H9 (cell line): ENCODE results near the gene ALOX5. TPM values are rescaled to one million over a fixed set of nuclear protein-coding genes. Genes with fewer than 3 reads are reported as not detected.

Experiments used
- DNase-seq: peaks from one replicate; pipeline ENCODE4 v3.0.0-alpha.2; 2017
- H2AFZ ChIP-seq: one replicate; pipeline ENCODE4 v1.6.1; 2013; ENCODE audit warnings: mild to moderate bottlenecking, low read length, control low read depth, moderate library complexity
- H2AK5ac ChIP-seq: 2 replicates; pipeline ENCODE4 v1.6.1; 2013; ENCODE audit warnings: low read length, control low read depth, mixed read lengths; ENCODE audit not compliant: insufficient read length
- H2BK120ac ChIP-seq: one replicate; pipeline ENCODE4 v1.6.1; 2013; ENCODE audit warnings: low read depth, mild to moderate bottlenecking, low read length, control low read depth, inconsistent platforms; ENCODE audit not compliant: poor library complexity, severe bottlenecking
- H2BK12ac ChIP-seq: 2 replicates; pipeline ENCODE4 v1.6.1; 2013; ENCODE audit warnings: low read length, control low read depth, mixed read lengths, low read depth; ENCODE audit not compliant: insufficient read length
- H2BK15ac ChIP-seq: 2 replicates; pipeline ENCODE4 v1.6.1; 2013; ENCODE audit warnings: low read depth, low read length, control low read depth
- H2BK20ac ChIP-seq: one replicate; pipeline ENCODE4 v1.6.1; 2013; ENCODE audit warnings: low read depth, mild to moderate bottlenecking, low read length, control low read depth, inconsistent platforms; ENCODE audit not compliant: poor library complexity, severe bottlenecking
- H2BK5ac ChIP-seq: 2 replicates; pipeline ENCODE4 v1.6.1; 2013; ENCODE audit warnings: low read length, control low read depth, mixed read lengths; ENCODE audit not compliant: insufficient read length
- H3K14ac ChIP-seq: 2 replicates; pipeline ENCODE4 v1.6.1; 2013; ENCODE audit warnings: low read length, control low read depth; ENCODE audit not compliant: insufficient read depth
- H3K18ac ChIP-seq: 2 replicates; pipeline ENCODE4 v1.6.1; 2013; ENCODE audit warnings: low read depth, mild to moderate bottlenecking, mixed read lengths, low read length, control low read depth; ENCODE audit not compliant: insufficient read length
- H3K23ac ChIP-seq: 2 replicates; pipeline ENCODE4 v1.6.1; 2013; ENCODE audit warnings: low read length, control low read depth, mixed read lengths, low read depth; ENCODE audit not compliant: insufficient read length
- H3K23me2 ChIP-seq: 2 replicates; pipeline ENCODE4 v1.6.1; 2013; ENCODE audit warnings: low read depth, mild to moderate bottlenecking, mixed read lengths, low read length, control low read depth; ENCODE audit not compliant: insufficient read length, poor library complexity, severe bottlenecking
- H3K27ac ChIP-seq: 2 replicates; pipeline ENCODE4 v1.5.1; 2013; ENCODE audit warnings: low read length, control low read depth, mixed read lengths, low read depth; ENCODE audit not compliant: insufficient read length
- H3K27me3 ChIP-seq: 2 replicates; pipeline ENCODE4 v1.6.1; 2013; ENCODE audit warnings: low read length, control low read depth, inconsistent platforms; ENCODE audit not compliant: insufficient read depth
- H3K4ac ChIP-seq: 2 replicates; pipeline ENCODE4 v1.6.1; 2013; ENCODE audit warnings: low read depth, mild to moderate bottlenecking, control low read depth, inconsistent platforms, low read length, moderate library complexity
- H3K4me1 ChIP-seq: 2 replicates; pipeline ENCODE4 v1.6.1; 2013; ENCODE audit warnings: low read length, control low read depth, inconsistent platforms; ENCODE audit not compliant: insufficient read depth
- H3K4me2 ChIP-seq: 2 replicates; pipeline ENCODE4 v1.6.1; 2013; ENCODE audit warnings: low read length, control low read depth, mixed read lengths; ENCODE audit not compliant: insufficient read length, insufficient read depth
- H3K56ac ChIP-seq: 2 replicates; pipeline ENCODE4 v1.6.1; 2013; ENCODE audit warnings: low read depth, mild to moderate bottlenecking, mixed read lengths, low read length, control low read depth; ENCODE audit not compliant: insufficient read length
- H3K79me1 ChIP-seq: 2 replicates; pipeline ENCODE4 v1.6.1; 2013; ENCODE audit warnings: low read depth, mild to moderate bottlenecking, moderate library complexity, low read length, control low read depth, inconsistent platforms; ENCODE audit not compliant: insufficient read depth, poor library complexity, severe bottlenecking
- H3K79me2 ChIP-seq: 2 replicates; pipeline ENCODE4 v1.6.1; 2013; ENCODE audit warnings: low read length, control low read depth, inconsistent platforms; ENCODE audit not compliant: insufficient read depth
- H3K9ac ChIP-seq: 2 replicates; pipeline ENCODE4 v1.6.1; 2013; ENCODE audit warnings: low read length, control low read depth, mixed read lengths; ENCODE audit not compliant: insufficient read length; ENCODE audit errors: extremely low read depth
- H3K9me3 ChIP-seq: one replicate; pipeline ENCODE4 v1.6.1; 2013; ENCODE audit warnings: low read depth, low read length, inconsistent platforms; ENCODE audit not compliant: control insufficient read depth
- H3T11ph ChIP-seq: one replicate; pipeline ENCODE4 v1.6.1; 2013; ENCODE audit warnings: mild to moderate bottlenecking, low read length, control low read depth, inconsistent platforms
- H4K20me1 ChIP-seq: one replicate; pipeline ENCODE4 v1.6.1; 2013; ENCODE audit not compliant: control insufficient read depth, insufficient read length, insufficient read depth
- H4K5ac ChIP-seq: 2 replicates; pipeline ENCODE4 v1.6.1; 2013; ENCODE audit warnings: low read depth, mild to moderate bottlenecking, mixed read lengths, low read length, control low read depth; ENCODE audit not compliant: insufficient read length
- H4K8ac ChIP-seq: replicated peaks from 2 replicates; pipeline ENCODE4 v1.6.1; 2013; ENCODE audit warnings: low read length, control low read depth, mixed read lengths, low read depth; ENCODE audit not compliant: insufficient read length
- H4K91ac ChIP-seq: 2 replicates; pipeline ENCODE4 v1.6.1; 2013; ENCODE audit warnings: low read depth, mild to moderate bottlenecking, moderate library complexity, mixed read lengths, low read length, control low read depth; ENCODE audit not compliant: insufficient read length
- H3K27ac Mint-ChIP-seq, 3 experiments: 2 replicates in 2 of 3; 3 replicates in 1 of 3; pipeline ENCODE4 v1.8.0; 2020 to 2021; ENCODE audit warnings: mixed read lengths in 3 of 3, mild to moderate bottlenecking in 1 of 3, moderate library complexity in 1 of 3
- H3K27me3 Mint-ChIP-seq: 2 replicates; pipeline ENCODE4 v1.8.0; 2021; ENCODE audit warnings: low read depth, mild to moderate bottlenecking, moderate library complexity, mixed read lengths
- H3K36me3 Mint-ChIP-seq, 3 experiments: 2 replicates in 2 of 3; 3 replicates in 1 of 3; pipeline ENCODE4 v1.8.0; 2020 to 2021; ENCODE audit warnings: low read depth in 3 of 3, mixed read lengths in 3 of 3; ENCODE audit not compliant: insufficient read depth in 1 of 3
- H3K4me1 Mint-ChIP-seq, 2 experiments: 2 replicates each; pipeline ENCODE4 v1.8.0; 2020; ENCODE audit warnings: mixed read lengths in 2 of 2
- H3K4me3 Mint-ChIP-seq, 2 experiments: 2 replicates in 1 of 2; 3 replicates in 1 of 2; pipeline ENCODE4 v1.8.0; 2020 to 2021; ENCODE audit warnings: mild to moderate bottlenecking in 2 of 2, mixed read lengths in 2 of 2, moderate library complexity in 1 of 2
- H3K9me3 Mint-ChIP-seq, 2 experiments: 2 replicates in 1 of 2; 3 replicates in 1 of 2; pipeline ENCODE4 v1.8.0; 2020; ENCODE audit warnings: mild to moderate bottlenecking in 2 of 2, mixed read lengths in 2 of 2, moderate library complexity in 1 of 2
- WGBS: extraction: QIAGEN DNeasy Blood & Tissue Kit; methylation state at CpG from one replicate; pipeline ENCODE4 v1.1.7; 2013; ENCODE audit warnings: missing lambda C conversion rate, low lambda C conversion rate, mixed read lengths; ENCODE audit not compliant: insufficient read length; ENCODE audit errors: extremely low coverage; 5-methylcytosine and 5-hydroxymethylcytosine counted together
- total RNA-seq: library from RNA; stranded (reverse); gene quantifications from 2 replicates; pipeline ENCODE4 v1.2.1, GENCODE V29; 2021
- TF ChIP-seq, protein P1 (sequence below): fragments of 200-600 bp; sonication (generic); conservative IDR thresholded peaks from 3 replicates; pipeline ENCODE4 v1.8.0; 2021; ENCODE audit warnings: antibody characterized with exemption, mild to moderate bottlenecking

Gene ALOX5
- total RNA-seq, 1 experiment from 2014 or later = 3.7 TPM

DNA sequence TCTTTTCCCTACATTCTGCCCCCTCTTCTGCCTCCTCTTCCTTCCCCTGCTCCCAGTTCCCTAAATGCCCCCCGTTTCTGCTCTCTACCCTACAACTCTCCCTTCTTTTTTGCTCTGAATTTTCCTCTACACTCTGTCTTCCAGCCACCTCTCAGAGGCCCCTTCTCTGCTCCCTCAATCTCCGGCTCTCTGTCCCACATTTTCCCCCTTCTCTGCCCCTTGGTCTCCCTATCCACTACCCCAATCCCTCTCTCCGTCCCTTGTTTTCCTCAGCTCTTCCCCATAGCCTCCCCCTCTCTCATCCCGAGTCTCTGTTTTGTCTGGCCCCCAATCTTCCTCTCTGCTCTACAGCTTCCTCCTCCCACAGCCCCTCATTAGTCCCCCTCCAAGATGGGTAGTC lies 3.3 kb downstream of the ALOX5 start:
- Mint-ChIP-seq H3K27me3 (peaks cover 50% of the 10 kb centered on the region), H3K4me1 (peaks cover 16 to 23% of the 10 kb centered on the region in 2 experiments), H3K4me3 (no peak overlapping the region), H3K36me3 (no peaks in the 10 kb centered on the region; a peak in 1 of 7 replicates), H3K9me3 (no peaks in the 10 kb centered on the region), H3K27ac (no peak overlapping the region; a peak in 1 of 7 replicates)
- Histone ChIP-seq H3K9me3 (no peaks in the 10 kb centered on the region), H2BK120ac (no peak overlapping the region), H2AFZ (no peak overlapping the region), H2BK5ac (no peak overlapping the region), H3K23ac (no peak overlapping the region), H4K20me1 (no peaks in the 10 kb centered on the region), H4K5ac (no peak overlapping the region), H3K18ac (no peak overlapping the region), H3K79me2 (no peaks in the 10 kb centered on the region), H3K4me2 (no peak overlapping the region), H3K4me1 (no peaks in the 10 kb centered on the region; the same call in 1 of the 2 replicates), H4K8ac (no peak overlapping the region), H3K56ac (no peak overlapping the region), H3K23me2 (peaks cover 12% of the 10 kb centered on the region), H2BK12ac (no peak overlapping the region), H2AK5ac (no peak overlapping the region), H3K27ac (no peak overlapping the region), H3T11ph (no peak overlapping the region), H3K4ac (no peak overlapping the region), H3K27me3 (peaks cover 14% of the 10 kb centered on the region; the same call in 1 of the 2 replicates), H3K79me1 (no peaks in the 10 kb centered on the region), H4K91ac (no peak overlapping the region), H3K9ac (no peak overlapping the region), H2BK20ac (no peak overlapping the region), H3K14ac (no peak overlapping the region), H2BK15ac (no peak overlapping the region)
- WGBS = no CpG with 5 or more reads among the region's 4 CpGs
- no peak for DNase-seq
- TF ChIP-seq, protein P1, sequence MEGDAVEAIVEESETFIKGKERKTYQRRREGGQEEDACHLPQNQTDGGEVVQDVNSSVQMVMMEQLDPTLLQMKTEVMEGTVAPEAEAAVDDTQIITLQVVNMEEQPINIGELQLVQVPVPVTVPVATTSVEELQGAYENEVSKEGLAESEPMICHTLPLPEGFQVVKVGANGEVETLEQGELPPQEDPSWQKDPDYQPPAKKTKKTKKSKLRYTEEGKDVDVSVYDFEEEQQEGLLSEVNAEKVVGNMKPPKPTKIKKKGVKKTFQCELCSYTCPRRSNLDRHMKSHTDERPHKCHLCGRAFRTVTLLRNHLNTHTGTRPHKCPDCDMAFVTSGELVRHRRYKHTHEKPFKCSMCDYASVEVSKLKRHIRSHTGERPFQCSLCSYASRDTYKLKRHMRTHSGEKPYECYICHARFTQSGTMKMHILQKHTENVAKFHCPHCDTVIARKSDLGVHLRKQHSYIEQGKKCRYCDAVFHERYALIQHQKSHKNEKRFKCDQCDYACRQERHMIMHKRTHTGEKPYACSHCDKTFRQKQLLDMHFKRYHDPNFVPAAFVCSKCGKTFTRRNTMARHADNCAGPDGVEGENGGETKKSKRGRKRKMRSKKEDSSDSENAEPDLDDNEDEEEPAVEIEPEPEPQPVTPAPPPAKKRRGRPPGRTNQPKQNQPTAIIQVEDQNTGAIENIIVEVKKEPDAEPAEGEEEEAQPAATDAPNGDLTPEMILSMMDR = no peak
